Kidney epithelial cell (primary cell): ENCODE measurements around the gene NPFFR1. TPM values are rescaled to one million over a fixed set of nuclear protein-coding genes. Genes with fewer than 3 reads are reported as not detected.

ENCODE experiments used
- DNase-seq: peaks from one replicate; pipeline ENCODE4 v3.0.0-alpha.2; 2010; ENCODE audit warnings: low read depth
- H3K27me3 ChIP-seq: 2 replicates; pipeline ENCODE4 v1.6.0; 2011; ENCODE audit warnings: low read length; ENCODE audit not compliant: control insufficient read depth, insufficient read depth
- H3K36me3 ChIP-seq: 2 replicates; pipeline ENCODE4 v1.5.1; 2011; ENCODE audit warnings: low read length; ENCODE audit not compliant: control insufficient read depth, insufficient read depth
- H3K4me3 ChIP-seq: 2 replicates; pipeline ENCODE4 v1.5.1; 2011; ENCODE audit warnings: low read depth, mild to moderate bottlenecking, control low read depth, low read length
- total RNA-seq: library from RNA; depleted of rRNA; stranded (reverse); fragments of >200 nt; gene quantifications from 2 replicates; pipeline ENCODE4 v1.2.3, GENCODE V29; 2015
- TF ChIP-seq, protein P1 (sequence below): IDR thresholded peaks from 2 replicates; pipeline ENCODE4 v1.5.1; 2011; ENCODE audit warnings: mild to moderate bottlenecking, moderate library complexity, low read length, control low read depth, inconsistent platforms; ENCODE audit not compliant: insufficient read depth, poor library complexity, severe bottlenecking

The NPFFR1 gene
- total RNA-seq, 1 donor from 2014 or later: 0.04 TPM

DNA sequence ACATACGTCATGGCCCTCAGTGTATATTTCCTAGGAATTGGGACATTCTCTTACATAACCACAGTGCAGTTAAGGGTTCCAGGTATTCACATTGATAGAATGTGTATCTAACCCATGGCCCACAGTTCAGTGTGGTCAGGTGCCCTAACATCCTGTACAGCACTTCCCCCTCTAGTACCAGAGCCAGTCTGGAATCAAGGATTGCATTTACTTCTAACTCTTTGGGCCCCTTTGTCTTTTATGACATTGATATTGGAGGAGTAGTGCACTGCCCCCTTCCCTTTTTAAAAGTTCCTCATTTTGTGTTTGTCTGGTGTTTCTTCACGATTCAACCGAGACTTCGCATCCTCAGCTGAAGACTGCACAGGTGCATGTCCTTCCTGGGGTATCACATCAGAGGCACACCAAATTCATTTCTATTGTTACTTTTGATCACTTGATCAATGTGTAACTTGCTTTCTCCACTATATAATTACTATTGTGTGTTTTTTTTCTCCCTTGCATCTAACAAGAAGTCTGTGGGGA is 22.4 kb upstream of the NPFFR1 start:
- TF ChIP-seq, protein P1, sequence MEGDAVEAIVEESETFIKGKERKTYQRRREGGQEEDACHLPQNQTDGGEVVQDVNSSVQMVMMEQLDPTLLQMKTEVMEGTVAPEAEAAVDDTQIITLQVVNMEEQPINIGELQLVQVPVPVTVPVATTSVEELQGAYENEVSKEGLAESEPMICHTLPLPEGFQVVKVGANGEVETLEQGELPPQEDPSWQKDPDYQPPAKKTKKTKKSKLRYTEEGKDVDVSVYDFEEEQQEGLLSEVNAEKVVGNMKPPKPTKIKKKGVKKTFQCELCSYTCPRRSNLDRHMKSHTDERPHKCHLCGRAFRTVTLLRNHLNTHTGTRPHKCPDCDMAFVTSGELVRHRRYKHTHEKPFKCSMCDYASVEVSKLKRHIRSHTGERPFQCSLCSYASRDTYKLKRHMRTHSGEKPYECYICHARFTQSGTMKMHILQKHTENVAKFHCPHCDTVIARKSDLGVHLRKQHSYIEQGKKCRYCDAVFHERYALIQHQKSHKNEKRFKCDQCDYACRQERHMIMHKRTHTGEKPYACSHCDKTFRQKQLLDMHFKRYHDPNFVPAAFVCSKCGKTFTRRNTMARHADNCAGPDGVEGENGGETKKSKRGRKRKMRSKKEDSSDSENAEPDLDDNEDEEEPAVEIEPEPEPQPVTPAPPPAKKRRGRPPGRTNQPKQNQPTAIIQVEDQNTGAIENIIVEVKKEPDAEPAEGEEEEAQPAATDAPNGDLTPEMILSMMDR: no peak

DNA sequence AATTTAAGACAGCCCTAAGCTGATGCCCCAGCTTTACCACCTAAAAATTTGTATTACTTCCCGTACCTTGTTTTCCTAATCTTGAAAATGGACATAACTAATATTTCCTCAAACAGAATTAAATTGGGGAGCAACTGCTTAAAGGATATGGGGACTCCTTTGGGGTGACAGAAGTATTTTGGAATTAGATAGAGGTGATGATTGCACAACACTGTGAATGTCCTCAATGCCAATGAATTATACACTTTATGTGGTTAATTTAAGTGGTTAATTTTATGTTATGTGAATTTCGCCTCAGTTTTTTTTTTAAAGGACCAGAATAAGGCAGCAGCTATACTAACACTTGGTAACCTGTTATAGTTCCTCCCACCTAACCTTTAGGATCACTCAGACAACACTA is 19.9 kb upstream of the NPFFR1 start:
- Histone ChIP-seq H3K27me3 (no peaks in the 10 kb centered on the region), H3K36me3 (no peaks in the 10 kb centered on the region), H3K4me3 (no peak overlapping the region)
- DNase-seq: no peak
- TF ChIP-seq, protein P1: no peak

More for the DNA sequence above, 22.4 kb upstream of the NPFFR1 start:
- peaks cover 2% of the 10 kb centered on the region for H3K36me3 ChIP-seq
- no peak overlapping the region for H3K4me3 ChIP-seq
- DNase-seq: no peak
- no peaks in the 10 kb centered on the region for H3K27me3 ChIP-seq

DNA sequence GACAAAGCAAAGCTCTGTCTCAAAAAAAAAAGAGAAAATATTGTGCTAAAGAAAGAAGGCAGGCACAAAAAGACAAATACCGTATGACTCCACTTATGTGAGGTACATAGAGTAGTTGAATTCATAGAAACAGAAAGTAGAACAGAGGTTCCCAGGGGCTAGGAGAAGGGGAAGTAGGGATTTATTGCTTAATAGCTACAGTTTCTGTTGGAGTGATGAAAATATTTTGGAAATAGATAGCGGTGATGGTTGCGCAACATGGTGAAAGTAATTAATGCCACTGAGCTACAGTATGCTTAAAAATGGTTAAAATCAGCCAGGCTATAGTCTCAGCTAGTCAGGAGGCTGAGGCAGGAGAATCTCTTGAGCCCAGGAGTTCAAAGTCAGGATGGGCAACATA is 18.5 kb upstream of the NPFFR1 start:
- no peak for DNase-seq
- no peaks in the 10 kb centered on the region for H3K27me3 ChIP-seq
- H3K36me3 ChIP-seq: no peaks in the 10 kb centered on the region
- TF ChIP-seq, protein P1: no peak
- no peak overlapping the region for H3K4me3 ChIP-seq

DNA sequence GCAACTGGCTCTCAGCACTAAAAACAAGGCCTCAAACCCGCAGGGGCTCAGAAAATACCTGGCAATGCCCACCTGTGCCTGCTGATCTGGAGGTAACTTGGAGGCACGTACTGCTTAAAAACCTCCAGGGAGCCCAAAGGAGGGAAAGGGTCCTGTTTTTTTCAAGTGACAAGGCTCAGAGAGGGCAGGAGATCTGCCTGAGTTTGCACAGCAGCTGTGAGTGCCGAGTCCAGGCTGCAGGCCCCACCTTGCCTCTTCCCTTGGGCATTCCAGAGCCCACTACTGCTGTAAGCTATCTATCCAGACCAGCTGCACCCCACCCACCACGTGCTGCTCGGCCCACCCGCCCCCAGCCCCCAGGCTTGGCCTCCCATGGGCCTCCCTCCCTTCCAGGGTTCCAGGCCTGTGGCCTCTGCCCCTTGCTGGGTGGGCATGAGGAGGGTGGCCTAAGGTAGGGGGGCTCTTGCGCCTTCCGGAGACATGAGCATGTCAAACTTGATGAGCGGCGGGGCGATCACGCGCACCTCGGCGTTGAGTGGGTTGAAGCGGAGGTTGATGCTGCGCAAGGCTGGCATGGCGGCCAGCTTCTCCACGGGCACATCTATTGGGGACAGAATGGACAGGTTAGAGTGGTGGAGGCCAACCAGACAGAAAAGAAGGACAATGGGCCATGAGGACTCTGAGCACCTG is 17.2 kb upstream of the NPFFR1 start:
- TF ChIP-seq, protein P1: no peak
- no peaks in the 10 kb centered on the region for H3K27me3 ChIP-seq
- no peak overlapping the region for H3K4me3 ChIP-seq
- no peak for DNase-seq
- no peaks in the 10 kb centered on the region for H3K36me3 ChIP-seq

DNA sequence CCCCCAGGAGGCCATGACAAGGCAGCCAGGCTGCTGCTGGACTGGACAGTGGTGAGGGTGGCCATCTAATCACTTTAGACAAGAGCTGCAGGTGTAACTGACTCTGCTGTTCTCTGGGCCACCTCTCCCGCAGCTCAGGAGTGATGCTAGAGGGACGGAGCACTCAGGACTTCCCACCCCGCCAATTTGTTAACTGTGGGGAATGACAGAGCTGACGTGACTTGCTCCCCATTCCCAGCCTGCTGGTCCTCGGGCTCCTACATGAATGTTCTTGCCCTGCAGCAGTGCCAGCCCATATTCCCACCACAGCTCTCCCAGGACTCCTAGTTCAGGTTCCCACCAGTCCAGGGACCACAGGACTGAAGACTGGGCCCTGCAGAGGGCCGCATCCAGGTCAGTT is 16.7 kb upstream of the NPFFR1 start:
- TF ChIP-seq, protein P1: no peak
- Histone ChIP-seq H3K4me3 (no peak overlapping the region), H3K27me3 (no peaks in the 10 kb centered on the region), H3K36me3 (no peaks in the 10 kb centered on the region)
- DNase-seq: no peak

DNA sequence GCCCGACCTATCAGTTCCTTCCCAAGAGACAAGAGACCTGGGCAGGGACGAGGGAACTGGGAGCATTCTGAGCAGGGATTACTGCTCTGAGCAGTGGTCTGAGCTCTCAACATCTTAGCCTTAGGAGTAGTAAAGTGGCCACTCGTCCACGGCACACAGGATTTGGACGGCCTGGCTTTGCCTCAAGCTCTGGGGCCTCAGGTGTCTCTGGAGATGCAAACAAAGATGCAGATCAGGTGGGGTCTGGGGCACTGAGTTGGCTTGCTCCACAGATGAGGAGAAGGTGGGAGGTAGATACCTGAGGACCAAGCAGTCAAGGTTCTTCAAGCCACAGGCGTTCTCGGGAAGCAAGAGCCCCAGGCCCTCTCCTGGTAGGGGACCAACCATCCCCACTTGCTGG is 16.1 kb upstream of the NPFFR1 start:
- TF ChIP-seq, protein P1: no peak
- H3K4me3 ChIP-seq: no peak overlapping the region
- DNase-seq: no peak
- no peaks in the 10 kb centered on the region for H3K36me3 ChIP-seq
- H3K27me3 ChIP-seq: no peaks in the 10 kb centered on the region
